ENCODE measurements around the gene WAC.

DNA sequence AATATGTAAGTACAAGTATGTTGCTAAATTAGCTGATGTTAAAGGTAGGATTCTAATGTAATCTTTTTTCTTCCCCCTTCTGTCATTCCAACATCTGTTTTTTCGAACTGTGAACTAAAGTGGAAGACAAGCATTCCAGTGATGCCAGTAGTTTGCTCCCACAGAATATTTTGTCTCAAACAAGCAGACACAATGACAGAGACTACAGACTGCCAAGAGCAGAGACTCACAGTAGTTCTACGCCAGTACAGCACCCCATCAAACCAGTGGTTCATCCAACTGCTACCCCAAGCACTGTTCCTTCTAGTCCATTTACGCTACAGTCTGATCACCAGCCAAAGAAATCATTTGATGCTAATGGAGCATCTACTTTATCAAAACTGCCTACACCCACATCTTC lies 62.7 kb downstream of the WAC start:
- TF ChIP-seq POLR2A (IDR thresholded peaks at IDR 0.05), result no peak
- TF ChIP-seq, protein P1, sequence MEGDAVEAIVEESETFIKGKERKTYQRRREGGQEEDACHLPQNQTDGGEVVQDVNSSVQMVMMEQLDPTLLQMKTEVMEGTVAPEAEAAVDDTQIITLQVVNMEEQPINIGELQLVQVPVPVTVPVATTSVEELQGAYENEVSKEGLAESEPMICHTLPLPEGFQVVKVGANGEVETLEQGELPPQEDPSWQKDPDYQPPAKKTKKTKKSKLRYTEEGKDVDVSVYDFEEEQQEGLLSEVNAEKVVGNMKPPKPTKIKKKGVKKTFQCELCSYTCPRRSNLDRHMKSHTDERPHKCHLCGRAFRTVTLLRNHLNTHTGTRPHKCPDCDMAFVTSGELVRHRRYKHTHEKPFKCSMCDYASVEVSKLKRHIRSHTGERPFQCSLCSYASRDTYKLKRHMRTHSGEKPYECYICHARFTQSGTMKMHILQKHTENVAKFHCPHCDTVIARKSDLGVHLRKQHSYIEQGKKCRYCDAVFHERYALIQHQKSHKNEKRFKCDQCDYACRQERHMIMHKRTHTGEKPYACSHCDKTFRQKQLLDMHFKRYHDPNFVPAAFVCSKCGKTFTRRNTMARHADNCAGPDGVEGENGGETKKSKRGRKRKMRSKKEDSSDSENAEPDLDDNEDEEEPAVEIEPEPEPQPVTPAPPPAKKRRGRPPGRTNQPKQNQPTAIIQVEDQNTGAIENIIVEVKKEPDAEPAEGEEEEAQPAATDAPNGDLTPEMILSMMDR (IDR thresholded peaks at IDR 0.05 in 4 of 5, conservative IDR thresholded peaks at IDR 0.05 in 1 of 5), result no peak

Data from gastrocnemius medialis (tissue), 4 donors.